ENCODE results near the gene ZCCHC7.

DNA sequence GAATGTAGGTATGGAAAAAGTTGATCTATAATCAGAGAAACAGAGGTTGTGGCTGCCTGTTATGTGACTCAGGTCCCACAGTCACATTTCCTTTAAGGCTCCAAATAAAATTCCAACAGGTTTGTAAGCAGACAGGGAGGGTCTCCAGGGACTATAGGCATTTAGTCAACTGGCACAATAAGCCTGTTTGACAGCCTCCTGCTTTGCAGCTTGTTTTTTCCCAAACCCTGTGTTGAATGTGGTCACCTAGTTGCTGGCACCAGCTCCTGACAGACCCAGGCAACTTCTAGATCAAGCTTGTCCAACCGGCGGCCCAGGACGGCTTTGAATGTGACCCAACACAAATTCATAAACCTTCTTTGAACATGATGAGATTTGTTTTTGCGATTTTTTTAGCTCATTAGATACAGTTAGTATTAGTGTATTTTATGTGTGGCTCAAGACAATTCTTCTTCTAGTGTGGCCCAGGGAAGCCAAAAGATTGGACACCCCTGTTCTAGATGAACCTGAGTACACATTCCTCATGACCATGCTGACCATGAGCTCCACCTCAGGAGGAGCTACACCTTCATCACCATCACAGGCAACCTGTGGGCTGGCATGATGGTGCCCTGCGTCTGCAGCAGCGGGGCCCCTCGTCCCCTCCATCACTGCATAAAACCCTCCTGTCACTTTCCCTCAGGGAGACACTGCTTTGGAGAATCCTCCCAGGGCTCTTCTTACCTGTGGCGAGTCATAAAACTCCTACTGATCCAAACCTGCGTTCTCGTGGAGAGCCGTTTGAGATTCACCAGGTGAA, 286.4 kb downstream of the ZCCHC7 start:
- no peak for TF ChIP-seq ZC3H11A (IDR thresholded peaks at IDR 0.05)
- no peak for TF ChIP-seq EP300 (IDR thresholded peaks at IDR 0.05)
- TF ChIP-seq, protein P1, sequence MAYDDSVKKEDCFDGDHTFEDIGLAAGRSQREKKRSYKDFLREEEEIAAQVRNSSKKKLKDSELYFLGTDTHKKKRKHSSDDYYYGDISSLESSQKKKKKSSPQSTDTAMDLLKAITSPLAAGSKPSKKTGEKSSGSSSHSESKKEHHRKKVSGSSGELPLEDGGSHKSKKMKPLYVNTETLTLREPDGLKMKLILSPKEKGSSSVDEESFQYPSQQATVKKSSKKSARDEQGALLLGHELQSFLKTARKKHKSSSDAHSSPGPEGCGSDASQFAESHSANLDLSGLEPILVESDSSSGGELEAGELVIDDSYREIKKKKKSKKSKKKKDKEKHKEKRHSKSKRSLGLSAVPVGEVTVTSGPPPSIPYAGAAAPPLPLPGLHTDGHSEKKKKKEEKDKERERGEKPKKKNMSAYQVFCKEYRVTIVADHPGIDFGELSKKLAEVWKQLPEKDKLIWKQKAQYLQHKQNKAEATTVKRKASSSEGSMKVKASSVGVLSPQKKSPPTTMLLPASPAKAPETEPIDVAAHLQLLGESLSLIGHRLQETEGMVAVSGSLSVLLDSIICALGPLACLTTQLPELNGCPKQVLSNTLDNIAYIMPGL (CRISPR knock-in tag; IDR thresholded peaks at IDR 0.05; ENCODE audit: borderline replicate concordance), result no peak
- TF ChIP-seq, protein P2, sequence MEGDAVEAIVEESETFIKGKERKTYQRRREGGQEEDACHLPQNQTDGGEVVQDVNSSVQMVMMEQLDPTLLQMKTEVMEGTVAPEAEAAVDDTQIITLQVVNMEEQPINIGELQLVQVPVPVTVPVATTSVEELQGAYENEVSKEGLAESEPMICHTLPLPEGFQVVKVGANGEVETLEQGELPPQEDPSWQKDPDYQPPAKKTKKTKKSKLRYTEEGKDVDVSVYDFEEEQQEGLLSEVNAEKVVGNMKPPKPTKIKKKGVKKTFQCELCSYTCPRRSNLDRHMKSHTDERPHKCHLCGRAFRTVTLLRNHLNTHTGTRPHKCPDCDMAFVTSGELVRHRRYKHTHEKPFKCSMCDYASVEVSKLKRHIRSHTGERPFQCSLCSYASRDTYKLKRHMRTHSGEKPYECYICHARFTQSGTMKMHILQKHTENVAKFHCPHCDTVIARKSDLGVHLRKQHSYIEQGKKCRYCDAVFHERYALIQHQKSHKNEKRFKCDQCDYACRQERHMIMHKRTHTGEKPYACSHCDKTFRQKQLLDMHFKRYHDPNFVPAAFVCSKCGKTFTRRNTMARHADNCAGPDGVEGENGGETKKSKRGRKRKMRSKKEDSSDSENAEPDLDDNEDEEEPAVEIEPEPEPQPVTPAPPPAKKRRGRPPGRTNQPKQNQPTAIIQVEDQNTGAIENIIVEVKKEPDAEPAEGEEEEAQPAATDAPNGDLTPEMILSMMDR (IDR thresholded peaks at IDR 0.05), result no peak
- no peak for TF ChIP-seq JUNB (IDR thresholded peaks at IDR 0.05)
